HTR-8/SVneo (cell line): Measurements from ENCODE around the gene MIEF1.

Source experiments
- DNase-seq: peaks from one replicate; pipeline ENCODE4 v3.0.0; 2011; ENCODE audit warnings: low spot score, mixed read lengths; ENCODE audit not compliant: insufficient read length
- FAIRE-seq: peaks from 2 replicates; lab custom pipeline; 2011; peaks lifted over from hg19 to GRCh38; lab: Jason Lieb, UNC

The MIEF1 gene

GRCh38 chr22:39469681-39470450, 32.2 kb upstream of the MIEF1 start:
- DNase-seq (no peak), FAIRE-seq (no peak)

GRCh38 chr22:39470451-39471291, 31.4 kb upstream of the MIEF1 start:
- FAIRE-seq = no peak
- no peak for DNase-seq

GRCh38 chr22:39471381-39472141, 30.5 kb upstream of the MIEF1 start:
- FAIRE-seq (peak; percentile 81), DNase-seq (peak; percentile 68)

- FAIRE-seq = no peak
- no peak for DNase-seq
Observed at GRCh38 chr22:39472570-39473556, 29.2 kb upstream of the MIEF1 start.

- DNase-seq = no peak
- FAIRE-seq = no peak
Observed at GRCh38 chr22:39473851-39474250, 28.2 kb upstream of the MIEF1 start.

- DNase-seq = no peak
- FAIRE-seq = no peak
Observed at GRCh38 chr22:39474351-39475111, 27.6 kb upstream of the MIEF1 start.

- DNase-seq (no peak), FAIRE-seq (no peak)
Observed at GRCh38 chr22:39475337-39475736, 26.8 kb upstream of the MIEF1 start.

- no peak for DNase-seq
- no peak for FAIRE-seq
Observed at GRCh38 chr22:39475902-39476301, 26.2 kb upstream of the MIEF1 start.

- DNase-seq (no peak), FAIRE-seq (no peak)
Observed at GRCh38 chr22:39476664-39477063, 25.4 kb upstream of the MIEF1 start.

- DNase-seq = no peak
- FAIRE-seq = no peak
Observed at GRCh38 chr22:39477542-39477941, 24.5 kb upstream of the MIEF1 start.

- FAIRE-seq = no peak
- no peak for DNase-seq
Observed at GRCh38 chr22:39478441-39478850, 23.6 kb upstream of the MIEF1 start.

GRCh38 chr22:39479254-39479653, 22.8 kb upstream of the MIEF1 start:
- FAIRE-seq (no peak), DNase-seq (no peak)

GRCh38 chr22:39480557-39480956, 21.5 kb upstream of the MIEF1 start:
- DNase-seq (no peak), FAIRE-seq (no peak)

GRCh38 chr22:39481054-39481453, 21.0 kb upstream of the MIEF1 start:
- DNase-seq (no peak), FAIRE-seq (no peak)

- FAIRE-seq = no peak
Observed at GRCh38 chr22:39481595-39481994, 20.5 kb upstream of the MIEF1 start.

GRCh38 chr22:39482768-39483167, 19.3 kb upstream of the MIEF1 start:
- no peak for FAIRE-seq
- no peak for DNase-seq

More at GRCh38 chr22:39481595-39481994, 20.5 kb upstream of the MIEF1 start:
- no peak for DNase-seq

- no peak for FAIRE-seq
- no peak for DNase-seq
Observed at GRCh38 chr22:39486951-39487825, 14.9 kb upstream of the MIEF1 start.
